Calu3 (cell line): ENCODE measurements around the gene MAGI3. TPM values are rescaled to one million over a fixed set of nuclear protein-coding genes. Genes with fewer than 3 reads are reported as not detected.

Experiments
- BruUV-seq: library from RNA; stranded (reverse); fragments of 400-500 nt; replicated peaks from 2 replicates; lab custom pipeline; 2021; lab: Mats Ljungman, UMichigan
- CTCF ChIA-PET: fragments of 300-600 bp; sonication (Branson Sonifier 250); formaldehyde crosslinking; loops from one replicate; lab custom pipeline; 2022; ENCODE audit warnings: antibody characterized with exemption; lab: Charles Lee
- DNase-seq: peaks from one replicate; pipeline ENCODE4 v3.0.0; 2022
- H3K27ac Mint-ChIP-seq: one replicate; pipeline ENCODE4 v1.8.0; 2022; ENCODE audit warnings: mixed read lengths; ENCODE audit not compliant: unreplicated experiment
- H3K27me3 Mint-ChIP-seq: one replicate; pipeline ENCODE4 v1.8.0; 2022; ENCODE audit warnings: mixed read lengths; ENCODE audit not compliant: unreplicated experiment
- H3K36me3 Mint-ChIP-seq: one replicate; pipeline ENCODE4 v1.8.0; 2022; ENCODE audit warnings: mild to moderate bottlenecking, moderate library complexity, mixed read lengths; ENCODE audit not compliant: insufficient read depth, unreplicated experiment
- H3K4me1 Mint-ChIP-seq: one replicate; pipeline ENCODE4 v1.8.0; 2022; ENCODE audit warnings: mild to moderate bottlenecking, low read depth, mixed read lengths; ENCODE audit not compliant: unreplicated experiment
- H3K4me3 Mint-ChIP-seq: one replicate; pipeline ENCODE4 v1.8.0; 2022; ENCODE audit warnings: mild to moderate bottlenecking, low read depth, moderate library complexity, mixed read lengths; ENCODE audit not compliant: unreplicated experiment
- H3K9me3 Mint-ChIP-seq: one replicate; pipeline ENCODE4 v1.8.0; 2022; ENCODE audit warnings: low read depth, mixed read lengths; ENCODE audit not compliant: unreplicated experiment
- intact Hi-C: fragments of 100-400 bp; cut with micrococcal nuclease; formaldehyde crosslinking; loops from one replicate; pipeline ENCODE4 v1.10.0; 2022; ENCODE audit not compliant: unreplicated experiment
- total RNA-seq: library from RNA; stranded (reverse); gene quantifications from 2 replicates; pipeline ENCODE4 v1.2.3, GENCODE V29; 2022
- TF ChIP-seq, protein P1 (sequence below): fragments of 200-600 bp; IDR thresholded peaks from one replicate; pipeline ENCODE4 v1.8.0; 2022; ENCODE audit warnings: antibody characterized with exemption; ENCODE audit not compliant: unreplicated experiment

MAGI3 gene
- total RNA-seq, 1 experiment from 2014 or later, result 14.2 TPM

DNA sequence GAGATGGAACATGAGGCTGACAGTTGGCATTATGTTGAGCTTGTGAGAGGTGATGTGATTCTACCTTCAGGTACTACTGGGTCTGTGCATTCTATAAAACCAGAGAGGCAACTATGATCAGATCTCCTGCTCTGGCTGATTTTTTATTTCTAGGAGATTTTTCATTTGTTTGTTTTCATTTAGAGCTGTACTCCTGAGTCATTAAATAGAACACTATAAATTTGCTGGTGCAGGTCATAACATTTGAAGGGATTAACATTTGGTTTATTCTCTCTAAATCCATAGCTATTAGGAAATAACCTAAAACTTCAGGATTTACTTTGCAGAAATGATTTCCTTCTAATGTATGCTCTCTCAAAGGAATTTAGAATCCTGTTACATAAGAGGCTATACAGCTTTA is 42.9 kb downstream of the MAGI3 start:
- CTCF ChIA-PET, result interaction anchor here (1.2 kb wide), 1 partner anchor 16 kb away, joined by 3 read pairs; no protein-coding TSS in a partner anchor
- no peaks in the 10 kb centered on the region for H3K9me3 Mint-ChIP-seq
- TF ChIP-seq, protein P1, sequence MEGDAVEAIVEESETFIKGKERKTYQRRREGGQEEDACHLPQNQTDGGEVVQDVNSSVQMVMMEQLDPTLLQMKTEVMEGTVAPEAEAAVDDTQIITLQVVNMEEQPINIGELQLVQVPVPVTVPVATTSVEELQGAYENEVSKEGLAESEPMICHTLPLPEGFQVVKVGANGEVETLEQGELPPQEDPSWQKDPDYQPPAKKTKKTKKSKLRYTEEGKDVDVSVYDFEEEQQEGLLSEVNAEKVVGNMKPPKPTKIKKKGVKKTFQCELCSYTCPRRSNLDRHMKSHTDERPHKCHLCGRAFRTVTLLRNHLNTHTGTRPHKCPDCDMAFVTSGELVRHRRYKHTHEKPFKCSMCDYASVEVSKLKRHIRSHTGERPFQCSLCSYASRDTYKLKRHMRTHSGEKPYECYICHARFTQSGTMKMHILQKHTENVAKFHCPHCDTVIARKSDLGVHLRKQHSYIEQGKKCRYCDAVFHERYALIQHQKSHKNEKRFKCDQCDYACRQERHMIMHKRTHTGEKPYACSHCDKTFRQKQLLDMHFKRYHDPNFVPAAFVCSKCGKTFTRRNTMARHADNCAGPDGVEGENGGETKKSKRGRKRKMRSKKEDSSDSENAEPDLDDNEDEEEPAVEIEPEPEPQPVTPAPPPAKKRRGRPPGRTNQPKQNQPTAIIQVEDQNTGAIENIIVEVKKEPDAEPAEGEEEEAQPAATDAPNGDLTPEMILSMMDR, result no peak

DNA sequence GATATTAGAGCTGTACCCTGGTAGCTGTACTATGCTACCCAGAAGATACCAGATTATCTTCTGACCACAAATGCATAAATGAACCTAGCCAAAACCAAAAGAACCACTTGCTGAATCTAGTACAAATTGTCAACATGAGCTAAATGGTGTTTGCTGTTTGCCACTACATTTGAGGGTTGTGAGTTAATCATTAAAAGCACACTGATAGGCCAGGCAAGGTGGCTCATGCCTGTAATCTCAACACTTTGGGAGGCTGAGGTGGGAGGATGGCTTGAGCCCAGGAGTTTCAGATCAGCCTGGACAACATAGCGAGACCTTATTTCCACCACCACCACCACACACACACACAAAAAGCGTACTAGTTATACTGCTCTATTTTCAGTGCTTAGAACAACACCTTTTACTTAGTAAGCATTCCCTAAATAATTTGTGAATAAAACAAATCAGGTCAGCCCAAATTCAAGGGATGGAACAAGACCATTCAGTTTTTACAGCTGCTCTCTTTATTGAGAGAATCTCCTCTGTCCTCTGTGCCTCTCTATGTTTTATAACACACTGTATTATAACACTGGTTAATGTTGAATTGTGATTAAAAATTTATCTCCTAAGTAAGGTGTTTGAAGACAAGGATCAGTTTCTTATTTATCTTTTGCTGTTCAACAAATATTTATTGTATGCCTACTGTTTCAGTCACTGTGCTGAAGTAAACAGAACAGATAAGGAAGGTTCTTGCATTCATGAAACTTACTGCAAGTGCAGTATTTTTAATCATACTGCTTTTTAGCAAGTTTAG is 44.0 kb downstream of the MAGI3 start:
- H3K36me3 Mint-ChIP-seq, result no peaks in the 10 kb centered on the region
- no peak overlapping the region for H3K4me3 Mint-ChIP-seq
- no peak for DNase-seq
- no peaks in the 10 kb centered on the region for H3K27me3 Mint-ChIP-seq
- no peak overlapping the region for H3K27ac Mint-ChIP-seq
- H3K4me1 Mint-ChIP-seq, result peaks cover 29% of the 10 kb centered on the region
- H3K9me3 Mint-ChIP-seq, result no peaks in the 10 kb centered on the region
- CTCF ChIA-PET, result interaction anchor here (1.2 kb wide), 1 partner anchor 17 kb away, joined by 3 read pairs; no protein-coding TSS in a partner anchor
- no TSS peak for BruUV-seq
- TF ChIP-seq, protein P1, result no peak
- intact Hi-C loops, result no loop called here

More for the DNA sequence above, 42.9 kb downstream of the MAGI3 start:
- intact Hi-C loops, result no loop called here
- no TSS peak for BruUV-seq
- DNase-seq, result no peak
- Mint-ChIP-seq H3K4me3 (no peak overlapping the region), H3K27ac (no peak overlapping the region), H3K4me1 (peaks cover 18% of the 10 kb centered on the region), H3K36me3 (no peaks in the 10 kb centered on the region), H3K27me3 (no peaks in the 10 kb centered on the region)

DNA sequence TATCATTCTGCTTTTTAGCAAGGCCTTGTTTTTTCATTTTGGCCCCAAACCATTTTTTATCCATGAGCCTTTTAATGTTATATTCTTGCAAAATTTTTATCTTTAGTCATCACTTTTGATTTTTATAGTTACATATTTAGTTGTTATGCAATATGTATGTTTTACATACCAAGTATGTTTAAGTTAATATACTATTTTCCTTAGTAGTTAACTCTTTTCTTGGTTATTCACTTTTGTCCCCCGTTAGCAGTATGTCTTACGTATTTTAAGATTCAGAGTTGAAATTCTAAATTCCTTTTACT is 44.5 kb downstream of the MAGI3 start:
- CTCF ChIA-PET, result no interaction called here

DNA sequence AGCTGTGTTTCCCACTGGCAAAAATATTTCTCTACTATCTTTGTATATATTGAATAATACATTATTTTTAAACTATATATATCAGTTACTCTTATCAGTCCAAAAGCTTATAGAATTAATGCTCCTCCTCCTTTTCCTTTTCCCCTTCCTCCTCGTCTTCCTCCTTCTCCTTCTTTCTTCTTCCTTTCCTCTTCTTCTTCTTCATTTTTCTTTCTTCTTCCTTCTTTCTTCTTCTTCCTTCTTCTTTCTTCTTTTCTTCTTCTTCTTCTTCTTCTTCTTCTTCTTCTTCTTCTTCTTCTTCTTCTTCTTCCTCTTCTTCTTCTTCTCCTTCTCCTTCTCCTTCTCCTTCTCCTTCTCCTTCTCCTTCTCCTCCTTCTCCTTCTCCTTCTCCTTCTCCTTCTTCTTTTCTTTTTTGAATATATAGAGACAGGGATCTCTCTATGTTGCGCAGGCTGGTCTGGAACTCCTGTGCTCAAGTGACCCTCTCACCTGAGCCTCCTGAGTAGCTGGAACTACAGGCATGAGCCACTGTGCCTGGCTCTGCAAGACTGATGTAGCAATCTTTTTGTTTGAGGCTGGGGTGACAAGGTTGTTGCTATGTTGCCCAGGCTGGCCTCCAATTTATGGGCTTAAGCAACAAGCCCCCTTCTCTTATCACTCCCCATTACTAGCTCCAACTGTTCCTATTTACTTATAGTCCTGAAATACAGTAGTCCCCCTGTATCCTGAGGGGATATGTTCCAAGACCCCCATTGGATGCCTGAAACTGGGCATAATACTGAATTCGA is 47.4 kb downstream of the MAGI3 start:
- TF ChIP-seq, protein P1, result no peak
- no peak for DNase-seq
- no peak overlapping the region for H3K27ac Mint-ChIP-seq
- H3K9me3 Mint-ChIP-seq, result no peaks in the 10 kb centered on the region
- BruUV-seq, result no TSS peak
- no peak overlapping the region for H3K4me3 Mint-ChIP-seq
- intact Hi-C loops, result no loop called here
- no peaks in the 10 kb centered on the region for H3K27me3 Mint-ChIP-seq
- no peaks in the 10 kb centered on the region for H3K36me3 Mint-ChIP-seq
- CTCF ChIA-PET, result interaction anchor here (1.8 kb wide), 1 partner anchor 15 kb away, joined by 7 read pairs; no protein-coding TSS in a partner anchor
- H3K4me1 Mint-ChIP-seq, result peaks cover 48% of the 10 kb centered on the region

More for the DNA sequence above, 44.5 kb downstream of the MAGI3 start:
- no peaks in the 10 kb centered on the region for H3K9me3 Mint-ChIP-seq
- H3K27ac Mint-ChIP-seq, result no peak overlapping the region
- H3K36me3 Mint-ChIP-seq, result no peaks in the 10 kb centered on the region
- BruUV-seq, result no TSS peak
- TF ChIP-seq, protein P1, result no peak
- no peak for DNase-seq
- intact Hi-C loops, result no loop called here
- H3K27me3 Mint-ChIP-seq, result no peaks in the 10 kb centered on the region
- no peak overlapping the region for H3K4me3 Mint-ChIP-seq
- peaks cover 34% of the 10 kb centered on the region for H3K4me1 Mint-ChIP-seq
